H1 (cell line): ENCODE measurements around the gene NR2E3. TPM values are rescaled to one million over a fixed set of nuclear protein-coding genes. Genes with fewer than 3 reads are reported as not detected.

Experiments used
- CHD2 ChIP-seq: IDR thresholded peaks from 2 replicates; pipeline ENCODE4 v1.6.1; 2012; ENCODE audit warnings: low read length, improper control_type of control experiment
- SIRT6 ChIP-seq: IDR thresholded peaks from one replicate; pipeline ENCODE4 v1.7.1; 2012; ENCODE audit warnings: low read length, inconsistent platforms
- YY1 ChIP-seq: IDR thresholded peaks from 2 replicates; pipeline ENCODE4 v1.6.1; 2011; ENCODE audit warnings: low read depth, mild to moderate bottlenecking, low read length
- polyA plus RNA-seq, 7 experiments: library from polyadenylated mRNA; depleted of rRNA in 3 of 7; stranded (reverse) in 5 of 7; unstranded in 2 of 7; fragments of >200 nt in 5 of 7; fragments of 200-250 nt in 2 of 7; gene quantifications; 1 replicate in 5 of 7; 2 replicates in 1 of 7; 4 replicates in 1 of 7; pipeline versions ENCODE4 v1.2.1 to v1.2.3, GENCODE V29; 2011 to 2013; ENCODE audit warnings: missing spikeins in 2 of 7, mixed read lengths in 2 of 7
- total RNA-seq: library from RNA; stranded (reverse); fragmentation: NEBNext Ultra II Directional; extraction: Animal tissue kit (Norgen Biotek cat#: 25700); gene quantifications from 2 replicates; pipeline ENCODE4 v1.2.1, GENCODE V29; 2021

The NR2E3 gene
- total and polyA plus RNA-seq, 2 of the 8 experiments (the other 6 are each of a cell fraction or from before 2014, with no cell fraction given): 0.56 to 0.80 TPM

- TF ChIP-seq CHD2: no peak
- TF ChIP-seq SIRT6: no peak
- TF ChIP-seq YY1: no peak
Measured at GRCh38 chr15:71844916-71845315, 34.6 kb downstream of the NR2E3 start (continued).
